ENCODE results near the gene SH3D21.

GRCh38 chr1:36258960-36259344 lies 47.2 kb upstream of the SH3D21 start:
- TF ChIP-seq POLR2AphosphoS5 (IDR thresholded peaks at IDR 0.05) (no peak), CTCF (IDR thresholded peaks at IDR 0.05) (no peak), POLR2A (IDR thresholded peaks at IDR 0.05) (no peak), EP300 (IDR thresholded peaks at IDR 0.05) (no peak)

Data from sigmoid colon (tissue), 4 donors.